Measurements from ENCODE around the gene DLGAP3. TPM values are rescaled to one million over a fixed set of nuclear protein-coding genes. Genes with fewer than 3 reads are reported as not detected.

Gene DLGAP3
- total and polyA plus RNA-seq, 9 donors, result 0.05 to 0.62 (median 0.18) TPM

GRCh38 chr1:34865573-34865972 is 63.9 kb downstream of the DLGAP3 start:
- intact Hi-C loops (cut with DNase I), result loop anchor here in 2 of 4 donors (5.0 to 10.0 kb wide), 2 partner anchors 78 to 329 kb away; partner anchors contain the start of gene SFPQ (in 1 of the 2)
- H3K9me3 ChIP-seq, result no peaks in the 10 kb centered on the region

GRCh38 chr1:34864759-34865158 is 64.7 kb downstream of the DLGAP3 start:
- 87 to 91% (median 89%) methylated on average over 8 of the region's 8 CpGs for WGBS, 3 donors
- no peaks in the 10 kb centered on the region for H3K27me3 ChIP-seq
- no peaks in the 10 kb centered on the region for H3K36me3 ChIP-seq
- no peak overlapping the region for H3K27ac ChIP-seq
- peaks cover 6% of the 10 kb centered on the region for H3K4me1 ChIP-seq (ENCODE audit: insufficient read depth)
- intact Hi-C loops (cut with DNase I), result loop anchor here in 2 of 4 donors (5.0 to 10.0 kb wide), 2 partner anchors 77 to 330 kb away; partner anchors contain the start of gene SFPQ (in 1 of the 2)
- no peak overlapping the region for H3K4me3 ChIP-seq
- no peaks in the 10 kb centered on the region for H3K9me3 ChIP-seq
- DNase-seq, result no peak
- TF ChIP-seq POLR2A (IDR thresholded peaks at IDR 0.05), result no peak
- no peak for TF ChIP-seq EP300 (IDR thresholded peaks at IDR 0.05)
- TF ChIP-seq CTCF (IDR thresholded peaks at IDR 0.05), result no peak

More at GRCh38 chr1:34865573-34865972, 63.9 kb downstream of the DLGAP3 start:
- Histone ChIP-seq H3K27ac (peak overlapping the region; percentile 79 to 80), H3K4me3 (peak overlapping the region; percentile 64), H3K27me3 (no peaks in the 10 kb centered on the region), H3K36me3 (no peaks in the 10 kb centered on the region), H3K4me1 (ENCODE audit: insufficient read depth) (peaks cover 6% of the 10 kb centered on the region)
- DNase-seq, result peak in 2 of 5 donors; percentile 25 to 34
- 9 to 22% (median 11%) methylated on average over 18 to 25 of the region's 25 CpGs for WGBS, 3 donors
- TF ChIP-seq CTCF (IDR thresholded peaks at IDR 0.05) (no peak), EP300 (IDR thresholded peaks at IDR 0.05) (no peak), POLR2A (IDR thresholded peaks at IDR 0.05) (no peak)

- Histone ChIP-seq H3K9me3 (no peaks in the 10 kb centered on the region), H3K4me1 (ENCODE audit: insufficient read depth) (peaks cover 12% of the 10 kb centered on the region), H3K27me3 (no peaks in the 10 kb centered on the region), H3K36me3 (no peaks in the 10 kb centered on the region), H3K4me3 (no peak overlapping the region), H3K27ac (no peak overlapping the region)
- DNase-seq, result no peak
- TF ChIP-seq EP300 (IDR thresholded peaks at IDR 0.05), result no peak
- intact Hi-C loops (cut with DNase I), result loop anchor here in 1 of 4 donors (10.0 kb wide), 1 partner anchor 331 kb away; the partner anchor contains the start of gene SFPQ
These were observed 65.9 kb downstream of the DLGAP3 start for GRCh38 chr1:34863501-34863900.

- H3K27me3 ChIP-seq, result no peaks in the 10 kb centered on the region
- intact Hi-C loops (cut with DNase I), result loop anchor here in 1 of 4 donors (10.0 kb wide), 1 partner anchor 335 kb away; the partner anchor contains the start of gene SFPQ
- peak within 1 kb of the TSS; percentile 92 for H3K4me3 ChIP-seq
- peak; percentile 91 to 94 (median 93) for DNase-seq
- H3K27ac ChIP-seq, result peak within 1 kb of the TSS; percentile 11 to 67
- WGBS, 3 donors, result 0 to 1% (median 0%) methylated on average over 47 of the region's 47 CpGs
- H3K9me3 ChIP-seq, result no peaks in the 10 kb centered on the region
- peaks cover 8% of the 10 kb centered on the region for H3K4me1 ChIP-seq (ENCODE audit: insufficient read depth)
- no peaks in the 10 kb centered on the region for H3K36me3 ChIP-seq
- TF ChIP-seq CTCF (IDR thresholded peaks at IDR 0.05) (peak; percentile 84 to 89 (median 86)), POLR2A (IDR thresholded peaks at IDR 0.05) (peak; percentile 80), EP300 (IDR thresholded peaks at IDR 0.05) (peak; percentile 26)
These were observed 69.8 kb downstream of the DLGAP3 start, which contains the start of gene SMIM12 for GRCh38 chr1:34859446-34860200. SMIM12 (minus strand) TSS chr1:34859749; CDS start chr1:34855977, 3,772 bp downstream.

Data from ovary (tissue), 9 donors.